Measurements from ENCODE around the gene ADGRF3.

- TF ChIP-seq TAF1 (IDR thresholded peaks at IDR 0.05; ENCODE audit: borderline replicate concordance, low read depth, low read length) (no peak), POLR2A (IDR thresholded peaks at IDR 0.05; ENCODE audit: low read depth, low read length) (no peak)
Measured at GRCh38 chr2:26269571-26270158, 76.9 kb downstream of the ADGRF3 start.

All from GM12892 (cell line).